GM10847 (cell line): Measurements from ENCODE around the gene KCNAB1.

Source experiments
- POLR2A ChIP-seq: IDR thresholded peaks from 2 replicates; pipeline ENCODE4 v1.6.1; 2011; ENCODE audit not compliant: insufficient read length; ENCODE audit errors: extremely low read depth

KCNAB1 gene

GRCh38 chr3:156311930-156312329 lies 191.6 kb downstream of the KCNAB1 start:
- TF ChIP-seq POLR2A, result no peak

GRCh38 chr3:156316076-156316475 lies 195.7 kb downstream of the KCNAB1 start:
- no peak for TF ChIP-seq POLR2A

GRCh38 chr3:156317462-156318074 lies 197.2 kb downstream of the KCNAB1 start:
- no peak for TF ChIP-seq POLR2A

GRCh38 chr3:156321945-156322344 lies 201.6 kb downstream of the KCNAB1 start:
- TF ChIP-seq POLR2A, result no peak

- TF ChIP-seq POLR2A, result no peak
Measured at GRCh38 chr3:156323466-156323865, 203.1 kb downstream of the KCNAB1 start.

GRCh38 chr3:156330415-156330814 lies 210.0 kb downstream of the KCNAB1 start:
- TF ChIP-seq POLR2A, result no peak

GRCh38 chr3:156332304-156332703 lies 211.9 kb downstream of the KCNAB1 start:
- no peak for TF ChIP-seq POLR2A

GRCh38 chr3:156334841-156335545 lies 214.6 kb downstream of the KCNAB1 start:
- TF ChIP-seq POLR2A, result no peak

GRCh38 chr3:156339491-156339890 lies 219.1 kb downstream of the KCNAB1 start:
- TF ChIP-seq POLR2A, result no peak

GRCh38 chr3:156341332-156341731 lies 221.0 kb downstream of the KCNAB1 start:
- no peak for TF ChIP-seq POLR2A

GRCh38 chr3:156341831-156342416 lies 221.5 kb downstream of the KCNAB1 start:
- TF ChIP-seq POLR2A, result no peak

- no peak for TF ChIP-seq POLR2A
Measured at GRCh38 chr3:156344215-156344614, 223.8 kb downstream of the KCNAB1 start.

GRCh38 chr3:156349111-156349510 lies 228.7 kb downstream of the KCNAB1 start:
- TF ChIP-seq POLR2A, result no peak

- no peak for TF ChIP-seq POLR2A
Measured at GRCh38 chr3:156349978-156350377, 229.6 kb downstream of the KCNAB1 start.

- TF ChIP-seq POLR2A, result no peak
Measured at GRCh38 chr3:156350781-156351180, 230.4 kb downstream of the KCNAB1 start.

GRCh38 chr3:156351783-156352182 lies 231.4 kb downstream of the KCNAB1 start:
- no peak for TF ChIP-seq POLR2A
